SU-DHL-6 (cell line): ENCODE results near the gene TCEAL5.
"Not testable (repeated sequence)": the region's sequence is repeated elsewhere in the genome, so short reads cannot be mapped to it uniquely, and the experiment has no call there.

Experiments
- CTCF ChIP-seq: fragments of 200-600 bp; sonication (generic); IDR thresholded peaks from one replicate; pipeline ENCODE4 v1.5.1; 2017; ENCODE audit warnings: antibody characterized with exemption, mild to moderate bottlenecking, low read length, moderate library complexity; ENCODE audit not compliant: insufficient read depth, poor library complexity, severe bottlenecking
- EZH2phosphoT487 ChIP-seq: fragments of 200-600 bp; sonication (generic), shearing (Covaris generic); conservative IDR thresholded peaks from 2 replicates; pipeline ENCODE4 v1.6.1; 2018; ENCODE audit warnings: mild to moderate bottlenecking, antibody characterized with exemption, low read length, moderate library complexity, mixed read lengths

- not testable (repeated sequence) for TF ChIP-seq EZH2phosphoT487, CTCF
These were observed 29.1 kb upstream of the TCEAL5 start for GRCh38 chrX:103305666-103306065.
